B cell (primary cell): Measurements from ENCODE around the gene ADRA1B.

Experiments used
- EZH2 ChIP-seq: IDR thresholded peaks from 2 replicates; pipeline ENCODE4 v1.6.1; 2012; ENCODE audit warnings: borderline replicate concordance, low read depth, mild to moderate bottlenecking, moderate library complexity, low read length; ENCODE audit not compliant: insufficient read depth, poor library complexity, severe bottlenecking
- TF ChIP-seq, protein P1 (sequence below): fragments of 200-600 bp; IDR thresholded peaks from one replicate; pipeline ENCODE4 v1.8.0; 2022; ENCODE audit warnings: antibody characterized with exemption, mild to moderate bottlenecking

DNA sequence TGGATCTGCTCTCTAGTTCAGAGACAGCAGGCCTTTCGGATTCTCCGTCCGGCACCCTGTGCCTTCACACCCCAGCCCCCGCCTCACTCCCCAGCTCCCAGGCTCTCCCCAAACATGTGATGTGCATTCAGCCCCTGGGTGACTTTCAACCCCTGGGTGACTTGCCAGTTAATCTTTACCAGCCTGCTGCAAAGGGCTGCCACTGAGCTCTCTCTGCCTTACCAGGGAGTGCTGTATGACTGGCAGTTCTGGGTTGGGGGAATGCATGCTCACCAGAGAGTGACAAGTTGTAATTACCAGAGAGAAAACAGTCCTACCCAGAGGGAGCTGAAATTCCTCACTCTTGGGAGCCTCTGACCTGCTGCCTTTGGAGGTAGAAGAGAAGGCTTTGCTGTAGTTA, 4.9 kb upstream of the ADRA1B start:
- no peak for TF ChIP-seq EZH2
- TF ChIP-seq, protein P1, sequence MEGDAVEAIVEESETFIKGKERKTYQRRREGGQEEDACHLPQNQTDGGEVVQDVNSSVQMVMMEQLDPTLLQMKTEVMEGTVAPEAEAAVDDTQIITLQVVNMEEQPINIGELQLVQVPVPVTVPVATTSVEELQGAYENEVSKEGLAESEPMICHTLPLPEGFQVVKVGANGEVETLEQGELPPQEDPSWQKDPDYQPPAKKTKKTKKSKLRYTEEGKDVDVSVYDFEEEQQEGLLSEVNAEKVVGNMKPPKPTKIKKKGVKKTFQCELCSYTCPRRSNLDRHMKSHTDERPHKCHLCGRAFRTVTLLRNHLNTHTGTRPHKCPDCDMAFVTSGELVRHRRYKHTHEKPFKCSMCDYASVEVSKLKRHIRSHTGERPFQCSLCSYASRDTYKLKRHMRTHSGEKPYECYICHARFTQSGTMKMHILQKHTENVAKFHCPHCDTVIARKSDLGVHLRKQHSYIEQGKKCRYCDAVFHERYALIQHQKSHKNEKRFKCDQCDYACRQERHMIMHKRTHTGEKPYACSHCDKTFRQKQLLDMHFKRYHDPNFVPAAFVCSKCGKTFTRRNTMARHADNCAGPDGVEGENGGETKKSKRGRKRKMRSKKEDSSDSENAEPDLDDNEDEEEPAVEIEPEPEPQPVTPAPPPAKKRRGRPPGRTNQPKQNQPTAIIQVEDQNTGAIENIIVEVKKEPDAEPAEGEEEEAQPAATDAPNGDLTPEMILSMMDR = no peak
